ENCODE measurements around the gene PARD3B.

GRCh38 chr2:204551512-204551863, 6.2 kb downstream of the PARD3B start:
- TF ChIP-seq ZNF274 (IDR thresholded peaks at IDR 0.05; ENCODE audit: low read depth, low read length) (no peak), SUZ12 (IDR thresholded peaks at IDR 0.05; ENCODE audit: extremely low read depth, insufficient read depth, insufficient read length) (no peak)

Measured in NT2/D1 (cell line).